Measurements from ENCODE around the gene ZC3H12A. TPM values are rescaled to one million over a fixed set of nuclear protein-coding genes. Genes with fewer than 3 reads are reported as not detected.

Gene ZC3H12A
- total and polyA plus RNA-seq, 10 of the 15 experiments (the other 5 are each of a cell fraction or from before 2014, with no cell fraction given) = 0.35 to 30.2 (median 13.8) TPM

GRCh38 chr1:37514350-37515184 is 40.2 kb downstream of the ZC3H12A start, which contains the start of gene MEAF6 (continued):
- TF ChIP-seq ETV6 (conservative IDR thresholded peaks at IDR 0.05 in 1 of 2, IDR thresholded peaks at IDR 0.05 in 1 of 2; ENCODE audit: borderline replicate concordance in 1 of 2, low read depth in 1 of 2) (no peak), FOS (IDR thresholded peaks at IDR 0.05; ENCODE audit: borderline replicate concordance, extremely low read depth, insufficient read length) (no peak), CUX1 (IDR thresholded peaks at IDR 0.05; ENCODE audit: insufficient replicate concordance, low read depth, low read length) (no peak), WRNIP1 (IDR thresholded peaks at IDR 0.05; ENCODE audit: borderline replicate concordance, low read depth, low read length) (no peak), CHD4 (IDR thresholded peaks at IDR 0.05) (no peak), RCOR1 (conservative IDR thresholded peaks at IDR 0.05; ENCODE audit: low read depth, low read length) (0 out of 2 replicates have a peak, but pooled peaks have one; percentile 13), HCFC1 (IDR thresholded peaks at IDR 0.05; ENCODE audit: low read length) (0 out of 2 replicates have a peak, but pooled peaks have one; percentile 29), CEBPB (IDR thresholded peaks at IDR 0.05; ENCODE audit: borderline replicate concordance in 1 of 2, low read depth in 2 of 2, low read length in 2 of 2) (no peak), CREM (IDR thresholded peaks at IDR 0.05; ENCODE audit: low read depth) (no peak; the same call in 1 of the 2 replicates), SMAD5 (IDR thresholded peaks at IDR 0.05; ENCODE audit: low read depth) (no peak), ELK1 (IDR thresholded peaks at IDR 0.05; ENCODE audit: low read depth, low read length) (peak; percentile 57), IKZF1 (conservative IDR thresholded peaks at IDR 0.05) (peak; percentile 87), CREB1 (IDR thresholded peaks at IDR 0.05; ENCODE audit: low read depth) (no peak), ZBTB11 (CRISPR knock-in tag; IDR thresholded peaks at IDR 0.05) (no peak), MEF2B (IDR thresholded peaks at IDR 0.05; ENCODE audit: partially characterized antibody, poor library complexity, severe bottlenecking) (no peak), RAD51 (IDR thresholded peaks at IDR 0.05) (no peak)

Data from GM12878 (cell line).